ENCODE measurements around the gene SIGLEC14.
A peak's percentile ranks its signal among the peaks of the same experiment; 100 is the strongest.
"Not testable (repeated sequence)": the region's sequence is repeated elsewhere in the genome, so short reads cannot be mapped to it uniquely, and the experiment has no call there.

The SIGLEC14 gene

GRCh38 chr19:51668216-51668615, 21.6 kb upstream of the SIGLEC14 start:
- no peak for DNase-seq

DNA sequence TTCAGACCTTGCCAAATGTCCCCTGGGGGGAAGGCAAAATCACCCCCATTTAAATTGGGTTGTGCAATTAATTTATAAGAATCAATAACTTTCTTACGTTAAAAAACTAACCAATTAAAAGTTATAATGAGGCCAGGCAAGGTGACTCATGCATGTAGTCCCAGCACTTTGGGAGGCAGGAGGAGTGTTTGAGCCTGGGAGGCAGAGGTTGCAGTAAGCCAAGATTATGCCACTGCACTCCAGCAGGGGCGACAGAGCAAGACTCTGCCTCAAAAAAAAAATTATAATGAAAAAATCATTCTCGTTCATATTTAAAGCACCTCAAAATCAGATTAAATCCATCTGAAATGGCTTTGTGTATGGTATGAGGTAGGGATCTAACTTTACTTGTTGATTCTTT, 18.4 kb upstream of the SIGLEC14 start:
- no peak for DNase-seq

DNA sequence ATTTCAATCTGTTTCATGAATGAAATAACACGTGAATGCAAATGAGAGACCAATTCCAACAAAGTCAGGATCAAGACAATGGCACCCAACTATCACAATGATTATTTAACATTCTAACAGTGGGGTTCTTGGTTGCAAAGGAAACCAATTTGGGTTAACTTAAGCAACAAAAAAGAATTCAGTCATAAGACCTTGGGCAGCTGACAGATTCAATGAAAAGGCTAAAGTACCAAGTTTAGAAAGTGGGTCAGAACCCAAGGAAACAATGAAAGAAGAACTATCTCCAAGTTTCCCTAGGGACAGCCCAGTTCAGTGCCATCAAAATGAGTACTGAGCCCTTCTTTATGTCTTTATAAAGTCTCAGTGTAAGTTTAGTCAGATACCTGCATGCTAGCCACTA, 17.5 kb upstream of the SIGLEC14 start:
- no peak for DNase-seq

GRCh38 chr19:51663650-51664049, 17.0 kb upstream of the SIGLEC14 start:
- no peak for DNase-seq

DNA sequence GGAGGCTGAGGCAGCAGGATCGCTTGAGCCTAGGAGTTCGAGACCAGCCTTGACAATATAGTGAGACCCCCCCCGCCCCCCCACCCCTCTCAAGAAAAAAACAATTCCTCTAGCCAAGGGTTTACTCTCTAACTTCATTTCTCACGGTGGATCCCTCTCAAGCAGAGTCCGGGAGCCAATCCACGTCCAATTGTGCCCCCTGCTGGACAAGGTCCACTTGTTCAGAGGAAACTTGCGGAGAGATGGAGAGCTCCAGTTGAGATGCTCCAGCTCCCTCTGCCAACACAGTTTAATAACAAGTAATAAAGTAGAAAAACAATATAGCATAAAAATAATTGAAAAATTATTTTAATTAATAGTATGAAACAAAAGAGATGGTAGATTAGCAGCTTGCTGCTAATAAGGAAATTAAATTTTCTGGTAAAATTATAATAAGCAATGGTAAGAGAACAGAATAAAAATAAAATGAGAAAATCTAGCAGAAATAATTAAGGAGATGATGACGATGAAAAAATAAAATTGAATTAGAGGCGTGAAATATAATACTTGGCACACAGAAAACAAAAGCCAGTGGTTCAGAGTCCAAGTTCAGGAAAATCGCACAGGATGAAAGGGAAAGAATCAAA, 14.5 kb upstream of the SIGLEC14 start:
- DNase-seq = peak in 1 of 2 experiments; percentile 34

GRCh38 chr19:51654783-51655182, 8.2 kb upstream of the SIGLEC14 start:
- no peak for DNase-seq

GRCh38 chr19:51653162-51653561, 6.5 kb upstream of the SIGLEC14 start:
- DNase-seq = no peak

DNA sequence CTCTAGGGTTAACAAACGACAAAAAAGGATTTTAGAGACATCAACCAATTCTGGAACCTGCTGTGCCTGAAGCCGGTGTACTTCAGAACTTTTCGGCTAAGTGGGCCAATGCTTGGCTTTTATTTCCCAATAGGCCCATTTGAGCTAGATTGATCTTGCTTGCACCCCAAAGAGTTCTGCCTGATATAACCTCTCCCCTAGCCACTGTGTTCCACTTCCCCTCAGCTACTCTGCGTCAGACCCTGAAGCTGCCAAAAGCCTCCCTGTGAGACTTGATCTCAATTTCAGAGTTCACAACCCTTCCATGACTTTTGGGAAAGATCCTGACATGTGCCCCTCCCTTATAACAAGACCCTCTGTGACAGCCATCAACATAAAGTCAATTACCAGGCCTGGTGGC, 5.6 kb upstream of the SIGLEC14 start:
- no peak for DNase-seq

GRCh38 chr19:51651216-51651846, 4.7 kb upstream of the SIGLEC14 start:
- DNase-seq = no peak

- DNase-seq = no peak
These were observed 693 bp upstream of the SIGLEC14 start for GRCh38 chr19:51647318-51647717.

DNA sequence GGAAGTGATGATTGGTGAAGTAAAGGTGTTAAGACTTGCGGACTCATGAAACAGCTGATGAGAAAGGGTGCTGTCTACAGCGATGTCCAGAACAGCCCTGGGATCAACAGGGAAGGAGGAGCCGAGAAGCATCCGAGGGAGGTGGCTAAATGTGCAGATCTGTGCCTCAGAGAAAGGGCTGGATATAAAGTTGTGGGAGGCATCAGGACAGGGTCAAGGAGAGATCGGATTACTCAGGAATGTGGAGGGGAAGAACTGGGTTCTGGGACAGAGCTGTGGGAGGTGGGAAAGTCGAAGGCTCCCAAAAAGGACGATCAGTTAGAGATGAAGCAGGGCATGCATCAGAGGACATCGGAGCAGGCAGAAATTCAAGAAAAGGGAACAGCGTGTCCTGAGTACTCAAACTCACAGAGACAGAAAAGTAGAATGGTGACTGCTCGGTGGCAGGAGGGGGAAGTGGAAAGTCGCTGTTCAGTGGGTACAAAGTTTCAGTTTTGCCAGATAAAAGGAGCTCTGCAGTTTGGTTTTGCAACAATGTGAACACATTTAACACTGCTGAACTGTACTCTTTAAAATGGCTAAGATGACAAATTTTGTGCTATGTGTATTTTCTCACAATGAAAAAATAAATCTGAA, 1.9 kb downstream of the SIGLEC14 start:
- no peak for DNase-seq

GRCh38 chr19:51641648-51642047, 5.0 kb downstream of the SIGLEC14 start:
- DNase-seq = no peak

DNA sequence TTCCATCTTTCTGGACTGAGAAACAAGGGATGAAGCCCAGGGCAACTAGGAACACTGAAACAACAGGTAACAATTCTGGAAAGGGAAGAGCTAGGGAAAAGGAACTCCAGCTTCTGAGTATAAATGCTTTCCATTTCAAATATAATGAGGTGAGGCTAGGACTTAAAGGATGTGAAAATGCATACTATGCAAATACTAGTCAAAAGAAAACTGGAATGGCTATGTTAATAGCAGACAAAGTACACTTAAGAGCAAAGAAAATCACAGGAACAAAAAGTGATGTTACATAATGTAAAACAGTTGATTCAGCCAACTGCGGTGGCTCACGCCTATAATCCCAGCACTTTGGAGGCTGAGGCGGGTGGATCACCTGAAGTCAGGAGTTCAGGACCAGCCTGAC, 6.2 kb downstream of the SIGLEC14 start:
- DNase-seq = no peak

DNA sequence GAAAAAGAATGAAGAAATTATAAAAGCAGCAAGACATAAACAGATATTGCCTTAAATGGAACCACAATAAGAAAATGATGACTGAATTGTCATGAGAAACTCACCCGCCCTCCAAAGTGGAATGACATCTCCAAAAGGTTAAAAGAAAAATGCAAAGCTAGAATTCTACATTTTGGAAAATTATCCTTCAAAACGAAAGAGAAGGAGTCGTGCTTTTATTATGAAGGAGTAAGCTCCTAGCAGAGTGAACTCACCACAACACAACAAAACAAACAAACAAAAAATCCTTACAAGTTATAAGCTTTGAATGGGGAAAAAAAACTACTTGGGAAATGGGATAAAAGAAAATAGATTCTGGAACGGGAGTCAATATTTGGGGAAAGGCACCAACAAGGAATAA, 6.7 kb downstream of the SIGLEC14 start:
- no peak for DNase-seq

GRCh38 chr19:51637362-51637978, 9.2 kb downstream of the SIGLEC14 start:
- DNase-seq = peak in 1 of 2 experiments; percentile 1

DNA sequence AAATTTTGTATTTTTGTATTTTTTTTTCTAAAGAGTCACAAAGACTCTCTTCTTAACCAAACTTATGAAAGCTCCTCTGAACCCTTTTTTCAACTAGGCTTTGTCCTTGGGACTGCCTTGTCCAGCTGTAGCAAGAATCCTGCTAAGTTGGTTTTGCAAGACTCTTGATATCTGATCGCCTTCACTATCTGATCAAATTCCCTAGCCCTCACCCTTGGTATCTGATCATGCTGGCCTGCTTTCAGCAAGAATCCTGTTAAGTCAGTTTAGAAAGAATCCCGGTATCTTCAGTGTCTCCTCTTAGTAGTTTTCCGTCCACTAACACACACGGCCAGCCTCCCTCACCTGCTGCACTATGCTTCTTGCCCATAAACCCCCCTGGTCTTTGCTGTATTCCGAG, 14.5 kb downstream of the SIGLEC14 start:
- DNase-seq = no peak

DNA sequence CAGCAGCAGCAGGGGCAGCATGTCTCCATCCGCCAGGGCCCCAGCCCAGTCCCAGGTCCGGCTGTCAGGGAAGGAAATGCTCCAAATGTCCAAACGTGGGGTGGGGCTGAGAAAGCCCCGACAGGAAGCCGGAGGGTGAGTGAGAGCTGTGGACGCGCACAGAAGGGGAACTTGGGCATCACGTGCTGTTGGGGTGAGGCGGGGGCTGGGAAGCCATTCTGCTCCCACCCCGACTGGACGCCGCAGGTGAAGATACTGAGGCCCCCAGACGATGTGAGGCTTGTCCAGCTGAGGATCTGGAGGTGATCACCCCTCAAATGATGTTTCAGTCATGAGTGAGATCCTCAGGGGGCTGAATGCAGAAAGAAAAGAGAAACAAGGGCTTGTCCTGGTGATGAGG, 16.3 kb downstream of the SIGLEC14 start, which contains the start of gene SIGLEC5:
SIGLEC5 (minus strand) TSS at position 87 of the 400 bp plus-strand sequence; CDS start at position 21, 66 bp downstream.
- DNase-seq = not testable (repeated sequence)

DNA sequence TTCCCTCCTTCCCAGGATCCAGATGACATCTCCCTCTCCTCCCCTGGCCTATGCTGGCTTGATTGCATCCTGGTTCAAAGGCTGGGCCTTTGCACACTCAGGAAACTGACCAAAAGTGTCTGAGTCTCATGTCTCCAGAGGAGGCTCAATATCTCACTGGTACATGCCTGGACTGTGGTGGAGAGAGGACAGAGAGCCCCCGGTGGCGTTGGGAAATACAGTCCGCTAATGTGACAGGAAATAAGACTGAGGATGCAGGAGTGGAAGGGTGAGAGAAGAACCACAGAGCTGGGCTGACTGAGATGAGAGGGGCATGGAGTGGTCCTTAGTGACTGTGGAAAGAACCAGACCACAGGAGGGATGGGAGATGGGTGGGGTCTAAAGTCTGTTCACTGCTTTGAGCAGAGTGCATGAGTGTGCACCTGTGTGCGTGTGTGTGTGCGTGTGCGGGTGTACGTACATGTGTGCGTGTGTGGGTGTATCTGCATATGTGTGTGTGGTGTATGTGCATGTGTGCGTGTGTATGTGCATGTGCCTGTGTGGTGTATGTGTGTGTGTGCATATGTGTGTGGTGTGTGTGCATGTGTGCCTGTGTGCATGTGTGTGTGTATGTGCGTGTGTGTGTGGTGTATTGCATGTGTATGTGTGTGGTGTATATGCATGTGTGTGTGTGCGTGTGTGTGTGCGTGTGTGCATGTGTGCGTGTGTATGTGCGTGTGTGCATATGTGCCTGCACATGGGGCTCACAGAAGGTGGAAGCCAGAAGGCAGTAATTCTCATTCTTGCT, 18.3 kb downstream of the SIGLEC14 start:
- no peak for DNase-seq

- no peak for DNase-seq
These were observed 19.0 kb downstream of the SIGLEC14 start for GRCh38 chr19:51627491-51628138.

DNA sequence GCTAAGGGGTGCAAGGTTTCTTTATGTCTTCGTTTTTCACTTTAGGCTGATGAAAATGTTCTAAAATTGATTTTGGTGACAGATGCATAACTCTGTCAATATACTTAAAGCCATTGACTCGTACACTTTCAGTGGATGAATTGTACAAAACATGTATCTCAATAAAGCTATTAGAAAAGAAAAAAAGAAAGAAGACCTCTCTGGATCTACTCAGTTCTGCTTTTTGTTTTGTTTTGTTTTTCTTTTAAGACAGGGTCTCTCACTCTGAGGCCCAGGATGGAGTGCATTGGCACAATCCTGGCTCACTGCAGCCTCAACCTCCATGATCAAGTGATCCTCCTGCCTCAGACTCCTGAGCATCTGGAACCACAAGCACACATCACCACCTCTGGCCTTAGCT, 19.9 kb downstream of the SIGLEC14 start:
- no peak for DNase-seq

DNA sequence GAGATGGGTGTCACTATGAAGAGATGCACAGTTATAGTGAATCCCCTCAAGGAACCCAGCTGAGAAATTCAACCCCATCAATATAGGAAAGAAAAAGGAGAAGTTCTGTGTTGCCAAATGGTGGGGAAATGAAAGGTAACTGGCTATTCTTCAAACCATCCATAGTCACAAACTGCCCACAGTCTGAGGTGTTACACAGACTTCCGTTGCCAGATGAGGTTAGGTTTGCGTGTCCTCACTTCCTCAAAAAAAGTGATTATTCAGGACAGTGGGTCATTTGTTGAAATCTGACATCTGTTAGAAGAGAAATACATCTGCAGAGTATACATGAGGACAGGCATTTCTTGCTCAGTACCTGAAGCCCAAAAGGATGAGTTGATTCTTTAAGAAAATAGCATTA, 25.4 kb downstream of the SIGLEC14 start:
- no peak for DNase-seq

DNA sequence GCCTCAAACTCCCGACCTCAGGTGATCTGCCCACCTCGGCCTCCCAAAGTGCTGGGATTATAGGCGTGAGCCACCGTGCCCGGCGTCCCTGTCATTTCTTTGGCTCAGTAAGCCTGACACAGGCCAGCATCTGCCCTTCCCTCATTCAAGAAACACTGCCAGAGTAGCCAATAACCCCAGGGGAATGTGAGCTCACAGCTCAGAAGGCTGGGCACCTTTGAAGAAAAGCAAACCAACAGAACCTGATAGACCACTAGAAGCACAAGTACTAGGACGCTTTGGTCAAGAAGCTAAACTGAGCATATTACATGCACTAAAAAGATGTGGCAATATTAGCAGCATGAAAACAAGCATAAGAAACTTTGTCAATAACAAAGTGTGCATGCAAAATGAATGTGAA, 30.6 kb downstream of the SIGLEC14 start:
- no peak for DNase-seq

GRCh38 chr19:51614789-51615188, 31.8 kb downstream of the SIGLEC14 start:
- DNase-seq = no peak
